Measurements from ENCODE around the gene ALS2.

Gene ALS2

GRCh38 chr2:201761101-201761500 lies 19.6 kb downstream of the ALS2 start:
- no peak overlapping the region for H3K27ac ChIP-seq

GRCh38 chr2:201759567-201759966 lies 21.2 kb downstream of the ALS2 start:
- H3K27ac ChIP-seq, result no peak overlapping the region
- no peak for DNase-seq (ENCODE audit: low read depth, low spot score)

More at GRCh38 chr2:201761101-201761500, 19.6 kb downstream of the ALS2 start:
- DNase-seq (ENCODE audit: low read depth, low spot score), result no peak

- DNase-seq (ENCODE audit: low read depth, low spot score), result no peak
- H3K27ac ChIP-seq, result no peak overlapping the region
These were observed 21.9 kb downstream of the ALS2 start for GRCh38 chr2:201758873-201759272.

GRCh38 chr2:201758234-201758633 lies 22.5 kb downstream of the ALS2 start:
- no peak for DNase-seq (ENCODE audit: low read depth, low spot score)
- no peak overlapping the region for H3K27ac ChIP-seq

GRCh38 chr2:201754717-201755415 lies 25.9 kb downstream of the ALS2 start:
- no peak overlapping the region for H3K27ac ChIP-seq
- no peak for DNase-seq (ENCODE audit: low read depth, low spot score)

GRCh38 chr2:201751566-201751965 lies 29.2 kb downstream of the ALS2 start:
- no peak overlapping the region for H3K27ac ChIP-seq
- no peak for DNase-seq (ENCODE audit: low read depth, low spot score)

- no peak for DNase-seq (ENCODE audit: low read depth, low spot score)
- no peak overlapping the region for H3K27ac ChIP-seq
These were observed 34.2 kb downstream of the ALS2 start for GRCh38 chr2:201746551-201746950.

GRCh38 chr2:201735486-201735885 lies 45.2 kb downstream of the ALS2 start:
- no peak for DNase-seq (ENCODE audit: low read depth, low spot score)
- H3K27ac ChIP-seq, result no peak overlapping the region

- no peak for DNase-seq (ENCODE audit: low read depth, low spot score)
- peak overlapping the region; percentile 59 for H3K27ac ChIP-seq
These were observed 46.6 kb downstream of the ALS2 start for GRCh38 chr2:201734111-201734510.

- peak overlapping the region; percentile 59 for H3K27ac ChIP-seq
- DNase-seq (ENCODE audit: low read depth, low spot score), result no peak
These were observed 47.2 kb downstream of the ALS2 start for GRCh38 chr2:201733544-201733943.

- H3K27ac ChIP-seq, result no peak overlapping the region
- DNase-seq (ENCODE audit: low read depth, low spot score), result no peak
These were observed 50.0 kb downstream of the ALS2 start for GRCh38 chr2:201730651-201731285.

GRCh38 chr2:201715459-201715858 lies 65.3 kb downstream of the ALS2 start:
- H3K27ac ChIP-seq, result no peak overlapping the region
- no peak for DNase-seq (ENCODE audit: low read depth, low spot score)

- DNase-seq (ENCODE audit: low read depth, low spot score), result no peak
- no peak overlapping the region for H3K27ac ChIP-seq
These were observed 68.0 kb downstream of the ALS2 start for GRCh38 chr2:201712726-201713125.

- H3K27ac ChIP-seq, result no peak overlapping the region
- no peak for DNase-seq (ENCODE audit: low read depth, low spot score)
These were observed 71.0 kb downstream of the ALS2 start for GRCh38 chr2:201709747-201710146.

GRCh38 chr2:201709049-201709448 lies 71.7 kb downstream of the ALS2 start:
- no peak for DNase-seq (ENCODE audit: low read depth, low spot score)
- H3K27ac ChIP-seq, result no peak overlapping the region

GRCh38 chr2:201707753-201708152 lies 73.0 kb downstream of the ALS2 start:
- DNase-seq (ENCODE audit: low read depth, low spot score), result no peak
- no peak overlapping the region for H3K27ac ChIP-seq

- H3K27ac ChIP-seq, result no peak overlapping the region
These were observed 73.6 kb downstream of the ALS2 start for GRCh38 chr2:201707142-201707541.

GRCh38 chr2:201704536-201704935 lies 76.2 kb downstream of the ALS2 start:
- no peak for DNase-seq (ENCODE audit: low read depth, low spot score)
- no peak overlapping the region for H3K27ac ChIP-seq

More at GRCh38 chr2:201707142-201707541, 73.6 kb downstream of the ALS2 start:
- no peak for DNase-seq (ENCODE audit: low read depth, low spot score)

- H3K27ac ChIP-seq, result no peak overlapping the region
These were observed 79.1 kb downstream of the ALS2 start for GRCh38 chr2:201701646-201702045.

GRCh38 chr2:201699416-201699815 lies 81.3 kb downstream of the ALS2 start:
- no peak overlapping the region for H3K27ac ChIP-seq
- DNase-seq (ENCODE audit: low read depth, low spot score), result no peak

More at GRCh38 chr2:201701646-201702045, 79.1 kb downstream of the ALS2 start:
- no peak for DNase-seq (ENCODE audit: low read depth, low spot score)

GRCh38 chr2:201698588-201699226 lies 82.0 kb downstream of the ALS2 start, which contains the start of gene MPP4:
Gene MPP4, minus strand, starts transcription at chr2:201698644. Its CDS starts 4,690 bp downstream, at chr2:201693954.
- DNase-seq (ENCODE audit: low read depth, low spot score), result no peak
- H3K27ac ChIP-seq, result peak within 1 kb of the TSS; percentile 49

Measured in epithelial cell of prostate (primary cell).